CD4-positive, alpha-beta T cell treated with Interleukin-15 for 1 hour (primary cell): Measurements from ENCODE around the gene ODAPH.

Experiments
- DNase-seq: peaks from one replicate; pipeline ENCODE4 v3.0.0-alpha.2; 2020

The ODAPH gene

DNA sequence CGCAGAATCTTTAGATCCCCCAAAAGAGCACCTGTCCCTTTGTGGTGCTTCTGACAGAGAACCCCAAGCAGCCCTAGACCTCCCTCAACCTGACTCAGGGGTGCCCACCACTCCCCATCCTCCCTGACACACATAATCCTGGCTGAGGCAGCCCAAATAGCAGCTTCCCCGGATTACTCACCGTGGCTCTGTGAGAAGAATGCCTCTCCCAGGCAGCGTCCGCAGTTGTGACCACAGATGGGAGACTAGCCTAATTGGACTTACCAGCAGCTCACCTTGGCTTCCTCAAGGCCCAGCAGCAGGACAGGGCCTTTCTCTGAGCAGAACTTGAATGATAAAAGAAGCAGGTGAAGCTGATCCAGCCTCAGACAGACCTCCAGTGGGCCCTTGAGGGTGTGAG is 10.3 kb upstream of the ODAPH start:
- DNase-seq: no peak

GRCh38 chr4:75547647-75548387 is 8.0 kb upstream of the ODAPH start:
- DNase-seq: no peak

- no peak for DNase-seq
Observed at GRCh38 chr4:75549019-75549418, 6.8 kb upstream of the ODAPH start.

- no peak for DNase-seq
Observed at GRCh38 chr4:75552452-75552851, 3.4 kb upstream of the ODAPH start.

- DNase-seq: no peak
Observed at GRCh38 chr4:75557696-75558095, 1.8 kb downstream of the ODAPH start.

GRCh38 chr4:75561789-75562188 is 5.9 kb downstream of the ODAPH start:
- DNase-seq: no peak

DNA sequence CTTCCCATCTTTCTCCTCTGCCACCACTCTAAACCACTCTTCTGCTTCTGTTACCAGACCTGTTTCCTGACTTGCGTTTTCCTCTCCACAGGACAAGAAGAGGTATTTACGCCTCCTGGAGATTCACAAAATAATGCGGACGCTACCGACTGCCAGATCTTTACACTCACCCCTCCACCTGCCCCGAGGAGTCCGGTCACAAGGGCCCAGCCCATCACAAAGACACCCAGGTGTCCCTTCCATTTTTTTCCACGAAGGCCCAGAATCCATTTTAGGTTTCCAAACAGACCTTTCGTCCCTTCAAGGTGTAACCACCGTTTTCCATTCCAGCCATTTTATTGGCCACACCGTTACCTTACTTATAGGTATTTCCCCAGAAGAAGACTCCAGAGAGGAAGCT is 8.2 kb downstream of the ODAPH start:
- no peak for DNase-seq

GRCh38 chr4:75565481-75565880 is 9.6 kb downstream of the ODAPH start:
- no peak for DNase-seq

- DNase-seq: no peak
Observed at GRCh38 chr4:75566911-75567310, 11.0 kb downstream of the ODAPH start.

GRCh38 chr4:75567725-75568124 is 11.9 kb downstream of the ODAPH start:
- no peak for DNase-seq

DNA sequence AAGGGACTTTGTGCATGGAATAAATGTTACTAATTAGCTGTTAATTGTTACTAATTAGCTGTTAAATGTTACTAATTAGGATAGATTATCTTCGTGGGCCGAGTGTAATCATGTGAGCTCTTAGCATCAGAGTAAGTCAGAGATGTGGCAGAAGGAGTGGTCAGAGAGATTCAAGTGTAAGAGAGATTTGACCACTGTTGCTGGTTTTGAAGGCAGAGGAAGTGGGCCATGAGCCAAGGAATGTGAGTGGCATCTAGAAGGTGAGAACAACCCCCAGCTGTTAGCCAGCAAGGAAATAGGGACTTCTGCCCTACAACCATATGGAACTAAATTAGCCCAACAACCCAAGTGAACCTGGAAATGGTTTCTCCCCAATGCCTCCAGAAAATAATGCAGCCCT is 28.2 kb downstream of the ODAPH start:
- no peak for DNase-seq

GRCh38 chr4:75593393-75593792 is 37.5 kb downstream of the ODAPH start:
- DNase-seq: no peak

- DNase-seq: no peak
Observed at GRCh38 chr4:75596061-75596460, 40.2 kb downstream of the ODAPH start.

GRCh38 chr4:75598390-75598789 is 42.5 kb downstream of the ODAPH start:
- DNase-seq: no peak

- DNase-seq: no peak
Observed at GRCh38 chr4:75599647-75600046, 43.8 kb downstream of the ODAPH start.

- DNase-seq: no peak
Observed at GRCh38 chr4:75605928-75606327, 50.1 kb downstream of the ODAPH start.

DNA sequence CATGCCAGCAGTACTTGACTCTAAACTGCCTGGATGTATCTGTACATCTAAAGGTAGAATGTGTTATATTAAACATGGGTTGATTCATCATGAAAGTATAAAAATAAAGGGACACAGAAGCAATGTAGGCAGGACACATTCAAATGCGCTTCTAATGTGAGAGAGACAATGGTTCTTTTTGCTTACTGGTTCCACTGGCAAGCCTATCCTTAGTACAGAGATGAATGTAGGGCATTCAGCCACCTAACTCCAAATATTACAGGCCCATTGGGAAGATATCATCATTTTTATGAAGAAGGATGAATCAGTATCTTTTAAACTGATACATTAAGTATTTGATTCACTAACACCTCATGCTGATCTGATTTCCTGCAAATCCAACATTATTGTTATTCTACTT is 56.4 kb downstream of the ODAPH start:
- DNase-seq: no peak
